ENCODE results near the gene USE1. TPM values are rescaled to one million over a fixed set of nuclear protein-coding genes. Genes with fewer than 3 reads are reported as not detected.

USE1 gene
- total and polyA plus RNA-seq, 7 donors, result 22.5 to 45.3 (median 34.7) TPM

DNA sequence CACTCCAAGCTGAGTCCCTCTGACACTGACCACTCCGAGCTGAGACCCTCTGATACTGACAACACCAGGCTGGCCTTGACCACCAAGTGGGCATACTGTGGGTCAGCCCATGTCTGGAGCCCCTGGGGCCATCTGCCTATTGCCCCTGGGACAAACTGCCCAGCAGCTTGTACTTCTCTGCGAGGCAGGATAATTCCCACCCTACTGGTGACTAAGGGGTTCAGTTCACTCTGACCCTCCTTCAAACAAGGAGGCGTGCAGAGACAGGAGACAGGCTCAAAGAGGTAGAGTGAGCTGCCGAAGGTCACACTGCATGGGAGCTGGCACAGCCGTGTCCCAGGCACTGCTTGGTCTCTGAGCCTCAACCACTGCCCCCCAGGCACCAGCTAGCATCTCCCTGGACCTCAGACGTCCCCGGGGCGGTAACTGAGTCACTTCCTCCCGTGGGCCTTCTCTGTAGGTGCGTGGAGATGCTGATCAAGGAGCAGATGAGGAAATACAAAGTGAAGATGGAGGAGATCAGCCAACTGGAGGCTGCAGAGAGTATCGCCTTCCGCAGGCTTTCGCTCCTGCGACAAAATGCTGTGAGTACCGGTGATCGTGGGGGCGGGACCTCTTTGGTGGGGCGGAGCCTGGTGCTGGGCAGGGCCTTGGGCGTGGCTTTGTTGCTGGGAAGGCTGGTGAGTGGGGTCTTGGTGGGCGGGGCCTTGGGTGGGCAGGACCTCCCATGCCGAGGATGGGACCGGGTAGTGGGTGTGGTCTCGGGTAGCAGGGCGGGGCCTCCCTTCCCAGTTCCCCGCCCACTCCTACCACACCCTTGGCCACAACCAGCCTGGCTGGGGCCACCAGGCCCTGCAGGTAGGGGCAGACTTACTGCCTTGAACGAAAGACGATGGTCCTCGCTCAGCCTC lies 5.8 kb upstream of the USE1 start:
- H3K4me1 ChIP-seq, result peaks cover 0 to 2% (median under 1%) of the 10 kb centered on the region in 4 donors
- DNase-seq, result no peak
- TF ChIP-seq POLR2A (IDR thresholded peaks at IDR 0.05) (no peak), POLR2AphosphoS5 (IDR thresholded peaks at IDR 0.05) (no peak)
- TF ChIP-seq, protein P1, sequence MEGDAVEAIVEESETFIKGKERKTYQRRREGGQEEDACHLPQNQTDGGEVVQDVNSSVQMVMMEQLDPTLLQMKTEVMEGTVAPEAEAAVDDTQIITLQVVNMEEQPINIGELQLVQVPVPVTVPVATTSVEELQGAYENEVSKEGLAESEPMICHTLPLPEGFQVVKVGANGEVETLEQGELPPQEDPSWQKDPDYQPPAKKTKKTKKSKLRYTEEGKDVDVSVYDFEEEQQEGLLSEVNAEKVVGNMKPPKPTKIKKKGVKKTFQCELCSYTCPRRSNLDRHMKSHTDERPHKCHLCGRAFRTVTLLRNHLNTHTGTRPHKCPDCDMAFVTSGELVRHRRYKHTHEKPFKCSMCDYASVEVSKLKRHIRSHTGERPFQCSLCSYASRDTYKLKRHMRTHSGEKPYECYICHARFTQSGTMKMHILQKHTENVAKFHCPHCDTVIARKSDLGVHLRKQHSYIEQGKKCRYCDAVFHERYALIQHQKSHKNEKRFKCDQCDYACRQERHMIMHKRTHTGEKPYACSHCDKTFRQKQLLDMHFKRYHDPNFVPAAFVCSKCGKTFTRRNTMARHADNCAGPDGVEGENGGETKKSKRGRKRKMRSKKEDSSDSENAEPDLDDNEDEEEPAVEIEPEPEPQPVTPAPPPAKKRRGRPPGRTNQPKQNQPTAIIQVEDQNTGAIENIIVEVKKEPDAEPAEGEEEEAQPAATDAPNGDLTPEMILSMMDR (IDR thresholded peaks at IDR 0.05), result no peak
- H3K36me3 ChIP-seq, result peaks cover 10 to 78% (median 38%) of the 10 kb centered on the region in 4 donors
- no peak overlapping the region for H3K4me3 ChIP-seq
- 79 to 80% methylated on average over 28 of the region's 28 CpGs for WGBS, 2 donors
- intact Hi-C loops (cut with DNase I), result no loop called here
- no peak overlapping the region for H3K27ac ChIP-seq
- H3K27me3 ChIP-seq, result no peaks in the 10 kb centered on the region
- H3K9me3 ChIP-seq, result no peaks in the 10 kb centered on the region

DNA sequence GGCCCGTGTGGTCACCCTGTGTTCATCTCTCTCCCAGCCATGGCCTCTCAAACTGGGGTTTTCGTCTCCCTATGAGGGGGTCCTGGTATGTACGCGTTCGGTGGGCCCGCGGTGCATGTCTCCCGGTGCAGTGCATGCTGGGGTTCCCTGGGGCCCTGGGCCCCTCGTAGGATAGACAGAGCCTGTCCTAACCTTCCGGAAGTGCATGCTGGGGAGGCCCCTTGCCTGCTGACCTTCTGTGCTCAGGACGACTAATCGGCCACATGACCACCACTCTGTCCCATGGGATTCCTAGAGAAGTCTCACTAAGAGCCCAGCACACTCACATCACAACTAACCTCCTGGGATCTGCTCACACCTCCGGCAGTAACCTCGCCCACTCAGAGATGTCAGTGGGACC lies 4.9 kb upstream of the USE1 start:
- WGBS, 2 donors, result 92 to 94% methylated on average over 14 of the region's 14 CpGs
- H3K36me3 ChIP-seq, result peaks cover 10 to 73% (median 36%) of the 10 kb centered on the region in 4 donors
- H3K4me1 ChIP-seq, result peaks cover 0 to 8% (median 6%) of the 10 kb centered on the region in 4 donors
- intact Hi-C loops (cut with DNase I), result no loop called here
- TF ChIP-seq POLR2A (IDR thresholded peaks at IDR 0.05) (no peak), POLR2AphosphoS5 (IDR thresholded peaks at IDR 0.05) (no peak), EP300 (IDR thresholded peaks at IDR 0.05) (no peak)
- TF ChIP-seq, protein P1 (IDR thresholded peaks at IDR 0.05), result no peak
- H3K27me3 ChIP-seq, result no peaks in the 10 kb centered on the region
- no peak overlapping the region for H3K4me3 ChIP-seq
- no peak for DNase-seq
- no peaks in the 10 kb centered on the region for H3K9me3 ChIP-seq
- no peak overlapping the region for H3K27ac ChIP-seq

DNA sequence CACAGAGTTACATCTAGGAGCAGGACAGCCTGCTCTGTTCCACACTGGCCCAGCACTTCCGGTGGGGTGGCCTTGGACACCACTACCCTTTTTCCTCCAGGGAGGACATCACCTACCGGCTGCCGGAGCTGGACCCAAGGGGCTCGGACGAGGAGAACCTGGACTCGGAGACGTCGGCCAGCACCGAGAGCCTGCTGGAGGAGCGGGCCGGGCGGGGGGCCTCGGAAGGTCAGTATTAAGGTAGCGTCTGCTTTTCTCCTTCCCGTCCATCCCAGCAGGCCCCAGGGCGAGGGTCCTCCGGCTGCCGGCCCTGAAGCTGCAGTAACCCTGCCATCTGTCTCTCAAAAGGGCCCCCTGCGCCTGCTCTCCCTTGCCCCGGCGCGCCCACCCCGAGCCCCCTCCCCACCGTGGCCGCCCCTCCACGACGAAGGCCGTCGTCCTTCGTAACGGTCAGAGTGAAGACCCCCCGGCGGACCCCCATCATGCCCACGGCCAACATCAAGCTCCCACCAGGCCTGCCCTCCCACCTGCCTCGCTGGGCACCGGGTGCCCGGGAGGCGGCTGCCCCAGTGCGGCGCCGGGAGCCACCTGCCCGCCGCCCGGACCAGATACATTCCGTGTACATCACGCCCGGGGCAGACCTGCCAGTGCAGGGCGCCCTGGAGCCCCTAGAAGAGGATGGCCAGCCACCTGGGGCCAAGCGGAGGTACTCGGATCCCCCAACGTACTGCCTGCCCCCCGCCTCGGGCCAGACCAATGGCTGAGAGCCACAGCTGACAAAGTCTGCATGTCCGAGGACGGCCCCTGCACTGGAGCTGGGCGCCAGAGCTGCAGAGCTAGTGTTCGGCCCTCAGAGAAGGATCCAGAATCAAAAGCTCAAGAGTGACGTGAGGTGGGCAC lies 3.4 kb upstream of the USE1 start:
- 95% methylated on average over 58 of the region's 58 CpGs for WGBS, 2 donors
- Histone ChIP-seq H3K9me3 (no peaks in the 10 kb centered on the region), H3K4me3 (no peak overlapping the region), H3K27me3 (no peaks in the 10 kb centered on the region), H3K4me1 (peaks cover 0 to 19% (median 14%) of the 10 kb centered on the region in 4 donors), H3K27ac (no peak overlapping the region), H3K36me3 (peaks cover 0 to 59% (median 24%) of the 10 kb centered on the region in 4 donors)
- DNase-seq, result no peak
- TF ChIP-seq, protein P1 (IDR thresholded peaks at IDR 0.05), result no peak
- TF ChIP-seq EP300 (IDR thresholded peaks at IDR 0.05) (no peak), POLR2A (IDR thresholded peaks at IDR 0.05) (no peak), POLR2AphosphoS5 (IDR thresholded peaks at IDR 0.05) (no peak)
- intact Hi-C loops (cut with DNase I), result no loop called here

DNA sequence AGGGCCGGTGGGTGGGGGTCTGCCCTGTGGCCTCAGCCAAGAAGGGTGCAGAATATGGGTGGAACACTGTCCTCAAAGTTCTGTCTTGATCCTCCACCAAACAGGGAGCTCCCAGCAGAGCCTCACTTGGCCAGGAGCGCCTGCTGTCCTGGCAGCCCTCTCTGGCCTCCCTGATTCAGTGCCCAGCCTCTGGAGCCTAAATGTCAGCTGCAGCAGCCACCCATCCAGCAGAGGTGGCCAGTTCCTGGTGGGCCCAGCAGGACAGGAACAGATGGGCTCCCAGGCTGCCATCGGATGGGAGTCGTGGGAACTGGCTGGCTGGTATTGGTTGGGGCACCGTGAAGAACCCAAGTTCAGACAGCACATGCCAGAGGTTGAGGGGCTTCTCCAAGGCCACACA lies 1.8 kb upstream of the USE1 start:
- DNase-seq, result no peak
- no peaks in the 10 kb centered on the region for H3K9me3 ChIP-seq
- peaks cover 0 to 63% (median 33%) of the 10 kb centered on the region in 4 donors for H3K36me3 ChIP-seq
- 94 to 95% methylated on average over 5 of the region's 5 CpGs for WGBS, 2 donors
- intact Hi-C loops (cut with DNase I), result no loop called here
- TF ChIP-seq POLR2AphosphoS5 (IDR thresholded peaks at IDR 0.05) (no peak), EP300 (IDR thresholded peaks at IDR 0.05) (no peak), POLR2A (IDR thresholded peaks at IDR 0.05) (no peak)
- TF ChIP-seq, protein P1 (IDR thresholded peaks at IDR 0.05), result no peak
- H3K27ac ChIP-seq, result no peak overlapping the region
- peaks cover 0 to 19% (median 14%) of the 10 kb centered on the region in 4 donors for H3K4me1 ChIP-seq
- no peak overlapping the region for H3K4me3 ChIP-seq
- no peaks in the 10 kb centered on the region for H3K27me3 ChIP-seq

All from sigmoid colon (tissue), 7 donors.